H1 (cell line): ENCODE data around the gene MVD. TPM values are rescaled to one million over a fixed set of nuclear protein-coding genes. Genes with fewer than 3 reads are reported as not detected.

Experiments
- CTCF ChIA-PET: fragments of 300-600 bp; sonication (Branson Sonifier 250); formaldehyde crosslinking; loops from one replicate; lab custom pipeline; 2021; ENCODE audit not compliant: partially characterized antibody; lab: Charles Lee
- POLR2A ChIA-PET: fragments of 300-600 bp; sonication (Branson Sonifier 250); formaldehyde crosslinking; loops from one replicate; lab custom pipeline; 2021; ENCODE audit warnings: inconsistent platforms; ENCODE audit not compliant: partially characterized antibody; lab: Charles Lee
- DNase-seq, 2 experiments: peaks; one replicate each; pipeline versions ENCODE4 v3.0.0 to v3.0.0-alpha.2; 2010 to 2022; ENCODE audit warnings: low spot score in 2 of 2, low read depth in 1 of 2, mixed read lengths in 1 of 2
- FAIRE-seq: peaks from 2 replicates; lab custom pipeline; 2011; peaks lifted over from hg19 to GRCh38; lab: Jason Lieb, UNC
- H2AFZ ChIP-seq: 2 replicates; pipeline ENCODE4 v1.8.1; 2012; ENCODE audit warnings: low read length, inconsistent platforms
- H2AK5ac ChIP-seq: 2 replicates; pipeline ENCODE4 v1.6.1; 2013; ENCODE audit warnings: low read depth, low read length
- H2BK120ac ChIP-seq: replicated peaks from 2 replicates; pipeline ENCODE3; 2013; ENCODE audit warnings: low read depth, low read length, inconsistent platforms
- H2BK12ac ChIP-seq: 2 replicates; pipeline ENCODE4 v1.6.1; 2013; ENCODE audit warnings: low read depth, low read length
- H2BK15ac ChIP-seq: 2 replicates; pipeline ENCODE4 v1.6.1; 2013; ENCODE audit warnings: low read length
- H2BK20ac ChIP-seq: 2 replicates; pipeline ENCODE4 v1.6.1; 2013; ENCODE audit warnings: low read length
- H2BK5ac ChIP-seq: 2 replicates; pipeline ENCODE4 v1.6.1; 2013; ENCODE audit warnings: low read depth, low read length
- H3K14ac ChIP-seq: 2 replicates; pipeline ENCODE4 v1.6.1; 2013; ENCODE audit warnings: inconsistent platforms; ENCODE audit not compliant: insufficient read length
- H3K18ac ChIP-seq: 2 replicates; pipeline ENCODE4 v1.6.1; 2013; ENCODE audit warnings: low read length; ENCODE audit errors: extremely low read depth
- H3K23ac ChIP-seq: 2 replicates; pipeline ENCODE4 v1.6.1; 2013; ENCODE audit warnings: inconsistent platforms; ENCODE audit not compliant: insufficient read length
- H3K23me2 ChIP-seq: 2 replicates; pipeline ENCODE4 v1.6.1; 2013; ENCODE audit warnings: low read depth, low read length
- H3K27ac ChIP-seq: 2 replicates; pipeline ENCODE4 v1.6.1; 2011; ENCODE audit warnings: low read depth, low read length, inconsistent platforms
- H3K27me3 ChIP-seq, 4 experiments: replicated peaks in 1 of 4; 1 replicate in 1 of 4; 2 replicates in 3 of 4; pipeline versions ENCODE4 v1.6.1 to v1.8.1; 2011 to 2013; ENCODE audit warnings: low read length in 3 of 4, mild to moderate bottlenecking in 3 of 4, inconsistent platforms in 2 of 4, mixed read lengths in 2 of 4, moderate library complexity in 1 of 4; ENCODE audit not compliant: control insufficient read depth in 3 of 4, insufficient read depth in 3 of 4; ENCODE audit errors: extremely low read depth in 1 of 4
- H3K36me3 ChIP-seq, 4 experiments: 2 replicates each; pipeline versions ENCODE4 v1.6.1 to v1.8.1; 2011 to 2013; ENCODE audit warnings: mild to moderate bottlenecking in 4 of 4, low read length in 3 of 4, moderate library complexity in 2 of 4, control low read depth in 1 of 4, inconsistent platforms in 1 of 4; ENCODE audit not compliant: insufficient read depth in 4 of 4, control insufficient read depth in 2 of 4
- H3K4ac ChIP-seq: replicated peaks from 2 replicates; pipeline ENCODE3; 2013; ENCODE audit warnings: low read length, low read depth, mixed read lengths, inconsistent platforms; ENCODE audit not compliant: insufficient read length
- H3K4me1 ChIP-seq, 4 experiments: replicated peaks in 1 of 4; 1 replicate in 1 of 4; 2 replicates in 3 of 4; pipeline versions ENCODE4 v1.6.1 to v1.8.1; 2011 to 2013; ENCODE audit warnings: low read length in 3 of 4, inconsistent platforms in 2 of 4, mixed read lengths in 1 of 4; ENCODE audit not compliant: insufficient read depth in 4 of 4, control insufficient read depth in 3 of 4
- H3K4me2 ChIP-seq, 2 experiments: 2 replicates each; pipeline versions ENCODE4 v1.6.1 to v1.8.1; 2011 to 2013; ENCODE audit warnings: low read depth in 2 of 2, low read length in 2 of 2, control low read depth in 1 of 2, inconsistent platforms in 1 of 2, mild to moderate bottlenecking in 1 of 2; ENCODE audit not compliant: insufficient read depth in 1 of 2
- H3K4me3 ChIP-seq, 4 experiments: fragments of 200-600, 300-600 bp in 1 of 4; sonication (generic), shearing (Covaris generic), sonication (Bioruptor Twin) in 1 of 4; 2 replicates each; pipeline versions ENCODE4 v1.5.1 to v1.8.1; 2011 to 2016; ENCODE audit warnings: low read length in 4 of 4, low read depth in 3 of 4, control low read depth in 2 of 4, inconsistent platforms in 2 of 4, mild to moderate bottlenecking in 2 of 4, mixed read lengths in 1 of 4, moderate library complexity in 1 of 4; ENCODE audit not compliant: insufficient read depth in 2 of 4; ENCODE audit errors: extremely low read depth in 1 of 4
- H3K56ac ChIP-seq: replicated peaks from 2 replicates; pipeline ENCODE3; 2013; ENCODE audit warnings: low read depth, mild to moderate bottlenecking, mixed read lengths, low read length, inconsistent platforms; ENCODE audit not compliant: insufficient read length
- H3K79me1 ChIP-seq: 2 replicates; pipeline ENCODE4 v1.6.1; 2013; ENCODE audit warnings: low read depth, low read length, control low read depth
- H3K79me2 ChIP-seq, 2 experiments: 2 replicates each; pipeline versions ENCODE4 v1.6.1 to v1.8.1; 2012 to 2013; ENCODE audit warnings: low read length in 2 of 2, mild to moderate bottlenecking in 2 of 2, inconsistent platforms in 1 of 2; ENCODE audit not compliant: insufficient read depth in 2 of 2, control insufficient read depth in 1 of 2
- H3K9ac ChIP-seq, 4 experiments: replicated peaks in 1 of 4; 1 replicate in 1 of 4; 2 replicates in 3 of 4; pipeline versions ENCODE4 v1.6.1 to v1.8.1; 2011 to 2013; ENCODE audit warnings: low read depth in 3 of 4, low read length in 3 of 4, control low read depth in 2 of 4, mild to moderate bottlenecking in 2 of 4, moderate library complexity in 2 of 4, inconsistent platforms in 1 of 4; ENCODE audit errors: extremely low read depth in 1 of 4
- H3K9me3 ChIP-seq, 2 experiments: 2 replicates each; pipeline versions ENCODE4 v1.6.1 to v1.8.1; 2012 to 2013; ENCODE audit warnings: mild to moderate bottlenecking in 2 of 2, moderate library complexity in 2 of 2, control low read depth in 1 of 2, inconsistent platforms in 1 of 2, low read depth in 1 of 2, low read length in 1 of 2, mixed read lengths in 1 of 2; ENCODE audit not compliant: insufficient read depth in 2 of 2
- H4K20me1 ChIP-seq, 2 experiments: replicated peaks in 1 of 2; 2 replicates each; pipeline versions ENCODE3 to v1.8.1; 2011 to 2013; ENCODE audit warnings: inconsistent platforms in 2 of 2, low read length in 2 of 2, mild to moderate bottlenecking in 1 of 2; ENCODE audit not compliant: insufficient read depth in 2 of 2, control insufficient read depth in 1 of 2
- H4K5ac ChIP-seq: 2 replicates; pipeline ENCODE4 v1.6.1; 2013; ENCODE audit warnings: low read length, low read depth, mixed read lengths, inconsistent platforms; ENCODE audit not compliant: insufficient read length
- H4K8ac ChIP-seq: 2 replicates; pipeline ENCODE4 v1.8.0; 2013; ENCODE audit warnings: mild to moderate bottlenecking, moderate library complexity, low read length, inconsistent platforms; ENCODE audit not compliant: insufficient read depth; ENCODE audit errors: extremely low read depth
- H4K91ac ChIP-seq: replicated peaks from 2 replicates; pipeline ENCODE3; 2013; ENCODE audit warnings: low read length, mixed read lengths, inconsistent platforms; ENCODE audit not compliant: insufficient read length
- BACH1 ChIP-seq: IDR thresholded peaks from 2 replicates; pipeline ENCODE4 v1.6.1; 2012; ENCODE audit warnings: low read length, improper control_type of control experiment
- CEBPB ChIP-seq: IDR thresholded peaks from 2 replicates; pipeline ENCODE4 v1.6.1; 2012; ENCODE audit warnings: low read depth, low read length
- EGR1 ChIP-seq: IDR thresholded peaks from 2 replicates; pipeline ENCODE4 v1.6.1; 2011; ENCODE audit warnings: low read depth, low read length, borderline replicate concordance
- HDAC2 ChIP-seq, 2 experiments: fragments of 300-600 bp in 1 of 2; sonication (generic) in 1 of 2; IDR thresholded peaks; 2 replicates each; pipeline ENCODE4 v1.6.1; 2011 to 2012; ENCODE audit warnings: low read depth in 2 of 2, low read length in 2 of 2, mild to moderate bottlenecking in 2 of 2, moderate library complexity in 2 of 2, borderline replicate concordance in 1 of 2, inconsistent platforms in 1 of 2
- POLR2A ChIP-seq, 2 experiments: IDR thresholded peaks; 1 replicate in 1 of 2; 2 replicates in 1 of 2; pipeline ENCODE4 v1.6.1; 2011; ENCODE audit warnings: low read depth in 2 of 2, low read length in 2 of 2, mild to moderate bottlenecking in 2 of 2; ENCODE audit errors: control extremely low read depth in 1 of 2
- SIN3A ChIP-seq, 2 experiments: IDR thresholded peaks in 1 of 2; conservative IDR thresholded peaks in 1 of 2; 2 replicates each; pipeline ENCODE4 v1.6.1; 2011 to 2012; ENCODE audit warnings: low read length in 2 of 2, improper control_type of control experiment in 1 of 2, low read depth in 1 of 2, mild to moderate bottlenecking in 1 of 2
- WGBS, 2 experiments: shearing (Covaris generic) in 1 of 2; methylation state at CpG; one replicate each; pipeline versions ENCODE4 v1.1.6 to v1.1.7; 2013 to 2015; ENCODE audit warnings: low lambda C conversion rate in 2 of 2, mixed read lengths in 2 of 2, inconsistent platforms in 1 of 2, low coverage in 1 of 2, missing lambda C conversion rate in 1 of 2; ENCODE audit not compliant: insufficient replicate concordance in 2 of 2, insufficient coverage in 1 of 2, insufficient read length in 1 of 2; ENCODE audit errors: extremely low coverage in 1 of 2, missing lambda C conversion rate in 1 of 2; 5-methylcytosine and 5-hydroxymethylcytosine counted together
- polyA plus RNA-seq, 7 experiments: library from polyadenylated mRNA; depleted of rRNA in 3 of 7; stranded (reverse) in 5 of 7; unstranded in 2 of 7; fragments of >200 nt in 5 of 7; fragments of 200-250 nt in 2 of 7; gene quantifications; 1 replicate in 5 of 7; 2 replicates in 1 of 7; 4 replicates in 1 of 7; pipeline versions ENCODE4 v1.2.1 to v1.2.3, GENCODE V29; 2011 to 2013; ENCODE audit warnings: missing spikeins in 2 of 7, mixed read lengths in 2 of 7
- total RNA-seq: library from RNA; stranded (reverse); fragmentation: NEBNext Ultra II Directional; extraction: Animal tissue kit (Norgen Biotek cat#: 25700); gene quantifications from 2 replicates; pipeline ENCODE4 v1.2.1, GENCODE V29; 2021

The MVD gene
- total and polyA plus RNA-seq, 2 of the 8 experiments (the other 6 are each of a cell fraction or from before 2014, with no cell fraction given), result 47.2 to 77.3 TPM

DNA sequence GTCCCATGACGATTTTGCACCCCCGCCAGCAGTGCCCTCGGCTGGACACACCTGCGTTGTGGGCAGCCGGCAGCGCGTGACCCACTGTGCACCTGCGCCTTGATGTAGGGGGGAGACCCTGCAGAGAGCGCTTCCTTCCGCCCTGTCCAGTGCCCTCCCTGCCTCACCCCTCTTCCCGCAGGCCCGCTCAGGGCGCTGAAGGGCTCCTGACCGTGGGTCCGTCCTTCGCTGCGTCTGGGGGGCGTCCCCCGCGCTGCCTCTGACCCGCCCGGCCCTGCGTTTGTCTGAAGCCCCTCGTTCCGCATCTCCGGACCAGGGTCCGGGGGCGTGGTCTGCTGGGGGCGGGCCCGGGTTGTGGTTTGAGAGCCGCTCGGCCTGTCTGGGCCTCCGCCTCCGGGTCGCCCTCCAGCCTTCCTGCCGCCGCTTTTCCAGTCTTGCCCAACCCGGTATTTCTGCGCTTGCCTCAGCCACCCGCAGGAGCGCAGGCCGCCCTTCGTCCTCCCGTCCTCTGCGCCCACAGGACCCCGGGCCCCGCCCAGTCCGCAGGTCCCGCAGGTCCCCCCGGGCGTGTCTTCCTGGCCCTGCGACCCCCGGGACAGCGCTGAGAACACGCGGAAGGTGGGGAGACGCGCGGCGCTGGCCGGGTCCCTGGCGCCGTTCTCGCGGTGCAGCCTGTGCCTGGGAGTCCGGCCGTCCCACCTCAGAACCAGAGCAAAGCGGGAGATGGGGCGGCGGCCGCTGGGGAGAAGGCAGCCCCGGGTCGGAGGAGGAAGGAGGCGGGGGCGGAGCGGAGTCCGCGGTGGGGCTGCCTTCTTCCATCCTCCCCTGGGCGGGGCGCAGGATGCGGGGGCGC is 28.5 kb downstream of the MVD start:
- WGBS, 2 experiments, result 3% methylated on average over 66 of the region's 82 CpGs; no CpG with 5 or more reads in 1 of the 2 experiments
- no peak overlapping the region for H3K27ac ChIP-seq
- H3K4me2 ChIP-seq, result peak overlapping the region; percentile 60 to 94
- no peak overlapping the region for H2AFZ ChIP-seq
- H3K4ac ChIP-seq, result peak overlapping the region; percentile 51
- peaks cover 0 to 4% of the 10 kb centered on the region in 2 experiments for H4K20me1 ChIP-seq
- no peaks in the 10 kb centered on the region for H3K9me3 ChIP-seq
- peak overlapping the region in 3 of 4 experiments; percentile 29 to 61 (median 29); a peak in 3 of 7 replicates for H3K9ac ChIP-seq
- TF ChIP-seq BACH1 (no peak), SIN3A (conservative IDR thresholded peaks at IDR 0.05 in 1 of 2, IDR thresholded peaks at IDR 0.05 in 1 of 2; ENCODE audit: low read depth in 1 of 2, low read length in 2 of 2) (peak; percentile 40 to 63; a peak in 1 of 4 replicates), HDAC2 (IDR thresholded peaks at IDR 0.05; ENCODE audit: borderline replicate concordance in 1 of 2, low read depth in 2 of 2, low read length in 2 of 2) (no peak), EGR1 (peak; percentile 85; the same call in 1 of the 2 replicates), POLR2A (IDR thresholded peaks at IDR 0.05; ENCODE audit: control extremely low read depth in 1 of 2, low read depth in 2 of 2, low read length in 2 of 2) (peak in 1 of 2 experiments; percentile 2; a peak in 1 of 3 replicates), CEBPB (peak; percentile 69)
- no peaks in the 10 kb centered on the region for H3K79me2 ChIP-seq
- peaks cover 5 to 38% (median 21%) of the 10 kb centered on the region in 4 experiments for H3K4me1 ChIP-seq
- ChIA-PET CTCF (interaction anchor here (0.7 to 11.2 kb wide), 12 partner anchors 8 to 95 kb away, joined by 3 to 89 read pairs (median 5); no protein-coding TSS in a partner anchor), POLR2A (interaction anchor here (1.0 to 1.8 kb wide), 4 partner anchors 11 to 29 kb away, joined by 3 to 6 read pairs (median 4); partner anchors contain the start of gene MVD)
- H2BK20ac ChIP-seq, result no peak overlapping the region
- H4K8ac ChIP-seq, result peak overlapping the region; percentile 62; the same call in 1 of the 2 replicates
- H2AK5ac ChIP-seq, result no peak overlapping the region
- no peak overlapping the region for H2BK15ac ChIP-seq
- DNase-seq (peak in 1 of 2 experiments; percentile 96), FAIRE-seq (no peak)
- H2BK120ac ChIP-seq, result no peak overlapping the region
- H3K56ac ChIP-seq, result peak overlapping the region; percentile 2
- peaks cover 10% of the 10 kb centered on the region for H3K23me2 ChIP-seq
- peak overlapping the region; percentile 73; the same call in 1 of the 2 replicates for H2BK5ac ChIP-seq
- no peak overlapping the region for H4K91ac ChIP-seq
- H4K5ac ChIP-seq, result peak overlapping the region; percentile 65
- H3K36me3 ChIP-seq, result peaks cover 4 to 20% (median 11%) of the 10 kb centered on the region in 4 experiments; a peak in 4 of 8 replicates
- peak overlapping the region; percentile 71 for H3K18ac ChIP-seq
- no peak overlapping the region for H3K23ac ChIP-seq
- no peak overlapping the region for H2BK12ac ChIP-seq
- H3K4me3 ChIP-seq, result peak overlapping the region; percentile 39 to 72 (median 48)
- H3K79me1 ChIP-seq, result no peaks in the 10 kb centered on the region
- H3K14ac ChIP-seq, result no peak overlapping the region
- H3K27me3 ChIP-seq, result peaks cover 0 to 4% (median 0%) of the 10 kb centered on the region in 4 experiments; a peak in 2 of 7 replicates
